Esophagus squamous epithelium (tissue), 5 donors: ENCODE results near the gene PSME2. TPM values are rescaled to one million over a fixed set of nuclear protein-coding genes. Genes with fewer than 3 reads are reported as not detected.

Source experiments
- DNase-seq: peaks from one replicate; lab custom pipeline; 2025; lab: John Stamatoyannopoulos, UW
- H3K27ac ChIP-seq, 4 donors: fragments of 200-600 bp; sonication (generic); one replicate each; pipeline ENCODE4 v1.5.1; 2016 to 2019; ENCODE audit warnings: mild to moderate bottlenecking in 1 of 4
- H3K27me3 ChIP-seq, 4 donors: fragments of 200-600 bp; sonication (generic); 1 replicate in 3 of 4; 2 replicates in 1 of 4; pipeline versions ENCODE4 v1.5.1 to v1.6.0; 2017 to 2021; ENCODE audit warnings: antibody characterized with exemption in 1 of 4
- H3K36me3 ChIP-seq, 3 donors: fragments of 200-600 bp; sonication (generic); one replicate each; pipeline ENCODE4 v1.5.1; 2016 to 2019
- H3K4me1 ChIP-seq, 3 donors: fragments of 200-600 bp; sonication (generic); one replicate each; pipeline ENCODE4 v1.5.1; 2017 to 2019
- H3K4me3 ChIP-seq, 4 donors: fragments of 200-600 bp; sonication (generic); 1 replicate in 3 of 4; 2 replicates in 1 of 4; pipeline ENCODE4 v1.5.1; 2016 to 2019; ENCODE audit warnings: mild to moderate bottlenecking in 2 of 4, moderate library complexity in 1 of 4
- H3K9me3 ChIP-seq, 3 donors: fragments of 200-600 bp; sonication (generic); one replicate each; pipeline ENCODE4 v1.5.1; 2016 to 2019
- POLR2A ChIP-seq, 4 donors: fragments of 450-650 bp; IDR thresholded peaks; one replicate each; pipeline ENCODE4 v1.6.1; 2017; ENCODE audit warnings: antibody characterized with exemption in 4 of 4, mild to moderate bottlenecking in 4 of 4, moderate library complexity in 3 of 4
- WGBS, 2 donors: methylation state at CpG; one replicate each; pipeline ENCODE4 v1.1.5; 2018; 5-methylcytosine and 5-hydroxymethylcytosine counted together
- intact Hi-C: fragments of 100-400 bp; cut with DNase I; formaldehyde crosslinking; loops from one replicate; pipeline ENCODE4 v1.15.0; 2022
- total RNA-seq, 4 donors: library from RNA; depleted of rRNA; stranded (reverse); fragments of >200 nt; gene quantifications; one replicate each; pipeline ENCODE4 v1.1.0, GENCODE V29; 2016
- TF ChIP-seq, protein P1 (sequence below), 6 experiments: fragments of 450-650 bp in 4 of 6; fragments of 200-600 bp in 2 of 6; sonication (generic) in 2 of 6; IDR thresholded peaks; one replicate each; pipeline ENCODE4 v1.5.1; 2016 to 2019; ENCODE audit warnings: antibody characterized with exemption in 6 of 6, mild to moderate bottlenecking in 4 of 6, moderate library complexity in 4 of 6
- donor health status: DM: yes; HTN: yes; CAD: no.

Gene PSME2
- total RNA-seq, 4 donors from 2014 or later, result 44.4 to 110 (median 77.2) TPM

- H3K4me3 ChIP-seq, result peak overlapping the region; percentile 46 to 84 (median 68)
- TF ChIP-seq, protein P1, sequence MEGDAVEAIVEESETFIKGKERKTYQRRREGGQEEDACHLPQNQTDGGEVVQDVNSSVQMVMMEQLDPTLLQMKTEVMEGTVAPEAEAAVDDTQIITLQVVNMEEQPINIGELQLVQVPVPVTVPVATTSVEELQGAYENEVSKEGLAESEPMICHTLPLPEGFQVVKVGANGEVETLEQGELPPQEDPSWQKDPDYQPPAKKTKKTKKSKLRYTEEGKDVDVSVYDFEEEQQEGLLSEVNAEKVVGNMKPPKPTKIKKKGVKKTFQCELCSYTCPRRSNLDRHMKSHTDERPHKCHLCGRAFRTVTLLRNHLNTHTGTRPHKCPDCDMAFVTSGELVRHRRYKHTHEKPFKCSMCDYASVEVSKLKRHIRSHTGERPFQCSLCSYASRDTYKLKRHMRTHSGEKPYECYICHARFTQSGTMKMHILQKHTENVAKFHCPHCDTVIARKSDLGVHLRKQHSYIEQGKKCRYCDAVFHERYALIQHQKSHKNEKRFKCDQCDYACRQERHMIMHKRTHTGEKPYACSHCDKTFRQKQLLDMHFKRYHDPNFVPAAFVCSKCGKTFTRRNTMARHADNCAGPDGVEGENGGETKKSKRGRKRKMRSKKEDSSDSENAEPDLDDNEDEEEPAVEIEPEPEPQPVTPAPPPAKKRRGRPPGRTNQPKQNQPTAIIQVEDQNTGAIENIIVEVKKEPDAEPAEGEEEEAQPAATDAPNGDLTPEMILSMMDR (IDR thresholded peaks at IDR 0.05), result no peak
- no peak for TF ChIP-seq POLR2A (IDR thresholded peaks at IDR 0.05)
- intact Hi-C loops, result no loop called here
- H3K9me3 ChIP-seq, result no peaks in the 10 kb centered on the region
- peaks cover 12 to 28% (median 17%) of the 10 kb centered on the region in 3 donors for H3K4me1 ChIP-seq
- 73 to 79% methylated on average over 5 to 6 of the region's 6 CpGs for WGBS, 2 donors
- H3K27ac ChIP-seq, result peak overlapping the region in 3 of 4 donors; percentile 96 to 99 (median 99)
- peaks cover 11 to 48% (median 28%) of the 10 kb centered on the region in 3 donors for H3K36me3 ChIP-seq
- no peaks in the 10 kb centered on the region for H3K27me3 ChIP-seq
- DNase-seq, result no peak
Measured at GRCh38 chr14:24116128-24116814, 30.1 kb downstream of the PSME2 start.

DNA sequence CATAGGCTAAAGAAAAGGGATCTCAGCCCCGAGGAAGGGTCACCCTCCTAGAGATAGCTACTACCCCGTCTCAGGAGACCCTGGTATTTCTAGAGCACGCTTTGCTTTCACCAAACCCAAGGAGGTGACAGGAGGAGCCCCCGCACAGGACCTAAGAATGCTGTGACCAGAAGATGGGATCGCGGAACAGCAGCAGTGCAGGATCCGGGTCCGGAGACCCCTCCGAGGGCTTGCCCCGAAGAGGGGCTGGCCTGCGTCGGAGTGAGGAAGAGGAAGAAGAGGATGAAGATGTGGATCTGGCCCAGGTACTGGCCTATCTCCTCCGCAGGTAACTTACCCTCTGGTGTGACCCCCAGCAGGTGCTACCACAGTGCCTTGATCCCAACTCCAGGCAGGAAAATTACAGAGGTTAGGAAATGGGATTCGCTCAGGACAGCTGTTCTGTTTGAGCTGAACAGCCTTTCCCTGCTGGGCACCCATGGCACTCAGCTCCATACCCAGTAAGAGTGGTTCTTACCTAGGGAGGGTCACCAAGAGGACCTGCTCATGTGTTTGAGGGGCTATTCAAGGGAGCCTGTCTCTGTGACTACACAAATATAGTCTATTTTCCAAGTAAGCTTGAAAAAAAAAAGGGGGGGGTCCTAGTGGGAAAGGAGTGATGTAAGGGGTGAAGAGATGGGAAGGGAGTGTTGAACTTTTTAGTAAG is 30.8 kb downstream of the PSME2 start:
- intact Hi-C loops, result no loop called here
- no peaks in the 10 kb centered on the region for H3K27me3 ChIP-seq
- H3K27ac ChIP-seq, result peak overlapping the region; percentile 96 to 99 (median 99)
- DNase-seq, result no peak
- TF ChIP-seq, protein P1 (IDR thresholded peaks at IDR 0.05), result no peak
- no peak for TF ChIP-seq POLR2A (IDR thresholded peaks at IDR 0.05)
- H3K4me1 ChIP-seq, result peaks cover 12 to 28% (median 17%) of the 10 kb centered on the region in 3 donors
- WGBS, 2 donors, result 0 to 4% methylated on average over 11 to 12 of the region's 14 CpGs
- H3K9me3 ChIP-seq, result no peaks in the 10 kb centered on the region
- H3K4me3 ChIP-seq, result peak overlapping the region; percentile 46 to 84 (median 68)
- peaks cover 11 to 41% (median 21%) of the 10 kb centered on the region in 3 donors for H3K36me3 ChIP-seq

DNA sequence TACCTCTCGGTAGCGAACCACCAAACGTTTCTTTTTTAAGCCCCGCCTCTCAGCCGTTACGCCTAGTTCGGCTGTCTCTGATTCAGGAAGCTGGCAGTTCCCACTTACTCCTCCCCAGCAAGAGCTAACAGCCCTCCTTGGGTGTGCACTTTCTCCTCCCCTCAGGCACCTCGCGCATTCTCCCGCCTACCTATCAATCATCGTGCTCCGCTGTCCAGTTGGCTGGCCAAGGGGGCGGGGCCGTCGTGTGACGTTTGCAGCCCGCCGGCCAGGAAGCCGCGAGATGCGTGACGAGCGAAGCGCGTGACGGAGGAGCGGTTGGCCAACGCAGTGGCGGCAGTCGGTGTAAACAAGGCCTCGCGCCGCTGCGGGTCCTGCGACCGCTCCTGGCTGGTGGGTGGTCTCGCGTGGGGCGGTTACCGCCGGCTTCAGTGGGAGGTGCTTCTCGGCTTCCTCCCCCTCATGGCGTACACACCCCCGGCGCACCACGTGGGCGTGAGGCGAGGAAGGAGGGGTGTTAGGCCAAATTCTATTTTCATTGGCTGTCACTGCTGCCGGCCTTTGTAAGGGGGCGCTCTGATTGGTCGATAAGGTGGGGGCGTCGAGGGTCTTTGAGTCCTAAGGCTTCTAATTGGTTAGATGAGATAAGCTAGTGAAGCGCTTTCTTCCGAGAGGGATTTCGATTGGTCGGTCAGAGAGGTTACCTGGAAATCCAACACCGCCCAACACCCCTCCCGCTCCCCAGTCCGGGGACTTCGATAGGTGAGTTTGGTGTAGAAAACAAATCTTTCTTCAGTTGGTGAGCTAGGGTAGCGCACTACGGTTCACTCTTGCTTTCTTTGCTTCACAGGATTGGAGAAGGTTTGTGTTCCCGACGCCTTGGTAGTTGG is 31.6 kb downstream of the PSME2 start, which contains the start of the genes DCAF11 and NRL:
Gene DCAF11, plus strand, starts transcription at position 246 of the 890 bp plus-strand sequence. CDS start 818 bp downstream, outside the sequence.
Gene NRL, minus strand, starts transcription at position 418 of the 890 bp plus-strand sequence. CDS start 32,101 bp downstream, outside the sequence.
- H3K4me3 ChIP-seq, result peak within 1 kb of the TSS; percentile 46 to 84 (median 68)
- H3K36me3 ChIP-seq, result peaks cover 9 to 33% (median 15%) of the 10 kb centered on the region in 3 donors
- no peaks in the 10 kb centered on the region for H3K9me3 ChIP-seq
- intact Hi-C loops, result no loop called here
- 0 to 1% methylated on average over 30 to 55 of the region's 65 CpGs for WGBS, 2 donors
- H3K27ac ChIP-seq, result peak within 1 kb of the TSS; percentile 96 to 99 (median 99)
- no peaks in the 10 kb centered on the region for H3K27me3 ChIP-seq
- H3K4me1 ChIP-seq, result peaks cover 12 to 28% (median 17%) of the 10 kb centered on the region in 3 donors
- TF ChIP-seq POLR2A (IDR thresholded peaks at IDR 0.05), result peak in 2 of 4 donors; percentile 31 to 59
- TF ChIP-seq, protein P1 (IDR thresholded peaks at IDR 0.05), result peak in 1 of 6 experiments; percentile 4
- DNase-seq, result peak; percentile 95

GRCh38 chr14:24113801-24114531 is 32.4 kb downstream of the PSME2 start:
- WGBS, 2 donors, result 1% methylated on average over 25 to 30 of the region's 42 CpGs
- Histone ChIP-seq H3K36me3 (peaks cover 6 to 25% (median 8%) of the 10 kb centered on the region in 3 donors), H3K27ac (peak overlapping the region; percentile 96 to 99 (median 99)), H3K4me3 (peak overlapping the region; percentile 46 to 84 (median 68)), H3K27me3 (no peaks in the 10 kb centered on the region), H3K4me1 (peaks cover 12 to 33% (median 17%) of the 10 kb centered on the region in 3 donors), H3K9me3 (no peaks in the 10 kb centered on the region)
- peak; percentile 58 for DNase-seq
- intact Hi-C loops, result no loop called here
- TF ChIP-seq, protein P1 (IDR thresholded peaks at IDR 0.05), result no peak
- TF ChIP-seq POLR2A (IDR thresholded peaks at IDR 0.05), result peak in 2 of 4 donors; percentile 9 to 73
